GM23338 (cell line): Measurements from ENCODE around the gene CD2AP.

ENCODE experiments used
- EZH2 ChIP-seq: fragments of 200-600 bp; sonication (generic); IDR thresholded peaks from one replicate; pipeline ENCODE4 v1.8.0; 2017; ENCODE audit warnings: antibody characterized with exemption, mild to moderate bottlenecking, low read depth; ENCODE audit not compliant: unreplicated experiment
- POLR2AphosphoS5 ChIP-seq: IDR thresholded peaks from 2 replicates; pipeline ENCODE4 v1.6.1; 2016; ENCODE audit warnings: antibody characterized with exemption, low read depth
- TF ChIP-seq, protein P1 (sequence below): IDR thresholded peaks from one replicate; pipeline ENCODE4 v1.6.1; 2018; ENCODE audit warnings: antibody characterized with exemption; ENCODE audit not compliant: unreplicated experiment
- TF ChIP-seq, protein P2 (sequence below), 2 experiments: fragments of 200-600 bp in 1 of 2; sonication (generic) in 1 of 2; conservative IDR thresholded peaks; 2 replicates each; pipeline versions ENCODE4 v1.5.1 to v1.6.1; 2016 to 2017; ENCODE audit warnings: antibody characterized with exemption in 2 of 2, low read depth in 2 of 2, mild to moderate bottlenecking in 2 of 2, moderate library complexity in 1 of 2

DNA sequence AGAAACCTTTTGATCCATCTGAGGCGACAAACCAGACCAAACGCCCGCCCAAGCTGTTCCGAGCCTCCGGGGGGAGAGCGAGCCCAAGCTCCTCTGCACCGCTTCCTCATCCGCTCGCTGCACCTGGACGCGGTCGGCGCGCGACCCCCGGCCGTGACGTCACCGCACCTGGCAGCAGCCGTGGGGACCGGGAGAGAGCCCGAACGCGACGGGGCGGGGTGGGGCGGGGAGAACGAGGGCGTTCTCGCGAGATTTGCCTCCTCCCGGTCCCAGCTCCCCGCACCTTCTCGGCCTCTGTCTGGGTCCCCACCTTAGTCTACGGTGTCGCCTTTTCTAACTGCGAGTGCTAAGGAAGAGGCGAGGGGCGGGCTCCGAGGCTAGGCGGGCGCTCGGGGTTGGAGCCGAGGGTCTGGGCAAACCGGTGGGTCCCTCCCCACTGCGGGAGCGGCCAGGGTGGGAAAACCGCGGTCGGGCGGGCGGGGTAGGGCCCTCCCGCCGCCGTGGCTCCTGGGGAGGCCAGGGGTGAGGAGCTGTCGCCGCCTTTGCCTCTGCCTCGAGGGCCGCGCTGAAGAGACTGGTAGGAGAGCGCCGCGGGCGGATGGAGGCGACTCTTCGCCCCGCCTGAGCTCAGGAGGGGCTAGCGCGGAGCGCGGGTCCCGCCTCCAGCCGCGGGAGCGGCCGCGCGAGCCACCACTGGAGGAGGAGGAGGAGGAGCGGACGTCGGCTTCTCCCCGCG is at the start of gene CD2AP:
- TF ChIP-seq, protein P1, sequence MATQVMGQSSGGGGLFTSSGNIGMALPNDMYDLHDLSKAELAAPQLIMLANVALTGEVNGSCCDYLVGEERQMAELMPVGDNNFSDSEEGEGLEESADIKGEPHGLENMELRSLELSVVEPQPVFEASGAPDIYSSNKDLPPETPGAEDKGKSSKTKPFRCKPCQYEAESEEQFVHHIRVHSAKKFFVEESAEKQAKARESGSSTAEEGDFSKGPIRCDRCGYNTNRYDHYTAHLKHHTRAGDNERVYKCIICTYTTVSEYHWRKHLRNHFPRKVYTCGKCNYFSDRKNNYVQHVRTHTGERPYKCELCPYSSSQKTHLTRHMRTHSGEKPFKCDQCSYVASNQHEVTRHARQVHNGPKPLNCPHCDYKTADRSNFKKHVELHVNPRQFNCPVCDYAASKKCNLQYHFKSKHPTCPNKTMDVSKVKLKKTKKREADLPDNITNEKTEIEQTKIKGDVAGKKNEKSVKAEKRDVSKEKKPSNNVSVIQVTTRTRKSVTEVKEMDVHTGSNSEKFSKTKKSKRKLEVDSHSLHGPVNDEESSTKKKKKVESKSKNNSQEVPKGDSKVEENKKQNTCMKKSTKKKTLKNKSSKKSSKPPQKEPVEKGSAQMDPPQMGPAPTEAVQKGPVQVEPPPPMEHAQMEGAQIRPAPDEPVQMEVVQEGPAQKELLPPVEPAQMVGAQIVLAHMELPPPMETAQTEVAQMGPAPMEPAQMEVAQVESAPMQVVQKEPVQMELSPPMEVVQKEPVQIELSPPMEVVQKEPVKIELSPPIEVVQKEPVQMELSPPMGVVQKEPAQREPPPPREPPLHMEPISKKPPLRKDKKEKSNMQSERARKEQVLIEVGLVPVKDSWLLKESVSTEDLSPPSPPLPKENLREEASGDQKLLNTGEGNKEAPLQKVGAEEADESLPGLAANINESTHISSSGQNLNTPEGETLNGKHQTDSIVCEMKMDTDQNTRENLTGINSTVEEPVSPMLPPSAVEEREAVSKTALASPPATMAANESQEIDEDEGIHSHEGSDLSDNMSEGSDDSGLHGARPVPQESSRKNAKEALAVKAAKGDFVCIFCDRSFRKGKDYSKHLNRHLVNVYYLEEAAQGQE = no peak
- TF ChIP-seq, protein P2, sequence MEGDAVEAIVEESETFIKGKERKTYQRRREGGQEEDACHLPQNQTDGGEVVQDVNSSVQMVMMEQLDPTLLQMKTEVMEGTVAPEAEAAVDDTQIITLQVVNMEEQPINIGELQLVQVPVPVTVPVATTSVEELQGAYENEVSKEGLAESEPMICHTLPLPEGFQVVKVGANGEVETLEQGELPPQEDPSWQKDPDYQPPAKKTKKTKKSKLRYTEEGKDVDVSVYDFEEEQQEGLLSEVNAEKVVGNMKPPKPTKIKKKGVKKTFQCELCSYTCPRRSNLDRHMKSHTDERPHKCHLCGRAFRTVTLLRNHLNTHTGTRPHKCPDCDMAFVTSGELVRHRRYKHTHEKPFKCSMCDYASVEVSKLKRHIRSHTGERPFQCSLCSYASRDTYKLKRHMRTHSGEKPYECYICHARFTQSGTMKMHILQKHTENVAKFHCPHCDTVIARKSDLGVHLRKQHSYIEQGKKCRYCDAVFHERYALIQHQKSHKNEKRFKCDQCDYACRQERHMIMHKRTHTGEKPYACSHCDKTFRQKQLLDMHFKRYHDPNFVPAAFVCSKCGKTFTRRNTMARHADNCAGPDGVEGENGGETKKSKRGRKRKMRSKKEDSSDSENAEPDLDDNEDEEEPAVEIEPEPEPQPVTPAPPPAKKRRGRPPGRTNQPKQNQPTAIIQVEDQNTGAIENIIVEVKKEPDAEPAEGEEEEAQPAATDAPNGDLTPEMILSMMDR (conservative IDR thresholded peaks at IDR 0.05; ENCODE audit: low read depth in 2 of 2) = 0 out of 4 replicates have a peak, but pooled peaks of 1 of the 2 experiments have one; percentile 1
- TF ChIP-seq EZH2 (no peak), POLR2AphosphoS5 (peak; percentile 87)
